HepG2 (cell line): ENCODE data around the gene DCLK1. TPM values are rescaled to one million over a fixed set of nuclear protein-coding genes. Genes with fewer than 3 reads are reported as not detected.

ENCODE experiments used
- ATAC-seq: fragments of 200-7000 bp; cut with Tn5 transposase; 3 replicates; pipeline ENCODE4 v1.9.1; 2020; ENCODE audit warnings: mild to moderate bottlenecking, moderate library complexity
- BruUV-seq: library from RNA; stranded (reverse); fragments of 400-500 nt; replicated peaks from 2 replicates; lab custom pipeline; 2021; lab: Mats Ljungman, UMichigan
- CTCF ChIA-PET: fragments of 300-600 bp; formaldehyde crosslinking; extraction: SDS; loops from one replicate; lab custom pipeline; 2021; ENCODE audit warnings: low total read pairs, inconsistent platforms, low intra/inter-chr PET ratio; lab: Yijun Ruan, JAX
- POLR2A ChIA-PET: fragments of 350-600 bp; sonication (Branson Sonifier 250); formaldehyde crosslinking; loops from one replicate; lab custom pipeline; 2020; ENCODE audit warnings: antibody characterized with exemption, inconsistent platforms; lab: Yijun Ruan, JAX
- DNase-seq: peaks from one replicate; pipeline ENCODE4 v3.0.0-alpha.2; 2015; ENCODE audit warnings: low spot score
- FAIRE-seq: peaks from 3 replicates; lab custom pipeline; 2011; peaks lifted over from hg19 to GRCh38; lab: Jason Lieb, UNC
- H2AFZ ChIP-seq: one replicate; pipeline ENCODE4 v1.6.1; 2011; ENCODE audit warnings: low read length, inconsistent platforms
- H3K27ac ChIP-seq: fragments of 300-600 bp; 3 replicates; pipeline ENCODE4 v1.8.0; 2011; ENCODE audit warnings: mixed run types, mild to moderate bottlenecking, mixed read lengths, low read length, inconsistent platforms; ENCODE audit not compliant: insufficient read depth; ENCODE audit errors: extremely low read length
- H3K27me3 ChIP-seq, 2 experiments: fragments of 200-600 bp in 1 of 2; 2 replicates in 1 of 2; 3 replicates in 1 of 2; pipeline versions ENCODE4 v1.6.0 to v1.8.0; 2011; ENCODE audit warnings: low read length in 2 of 2, mild to moderate bottlenecking in 2 of 2, moderate library complexity in 2 of 2, inconsistent platforms in 1 of 2; ENCODE audit not compliant: insufficient read depth in 2 of 2, control insufficient read depth in 1 of 2
- H3K36me3 ChIP-seq, 2 experiments: fragments of 200-600 bp in 1 of 2; replicated peaks in 1 of 2; 2 replicates in 1 of 2; 3 replicates in 1 of 2; pipeline versions ENCODE4 v1.5.1 to v1.8.0; 2011; ENCODE audit warnings: low read length in 2 of 2, inconsistent platforms in 1 of 2; ENCODE audit not compliant: insufficient read depth in 2 of 2, control insufficient read depth in 1 of 2
- H3K4me1 ChIP-seq: 2 replicates; pipeline ENCODE4 v1.5.1; 2012; ENCODE audit warnings: low read length, inconsistent platforms; ENCODE audit not compliant: insufficient read depth
- H3K4me2 ChIP-seq: 2 replicates; pipeline ENCODE4 v1.6.0; 2011; ENCODE audit warnings: low read depth, low read length, inconsistent platforms
- H3K4me3 ChIP-seq, 3 experiments: fragments of 200-600 bp in 1 of 3; sonication (generic), shearing (Covaris generic) in 1 of 3; replicated peaks in 1 of 3; 2 replicates each; pipeline ENCODE4 v1.5.1; 2011 to 2016; ENCODE audit warnings: low read length in 3 of 3, inconsistent platforms in 2 of 3, low read depth in 2 of 3, mild to moderate bottlenecking in 2 of 3, control low read depth in 1 of 3, mixed read lengths in 1 of 3; ENCODE audit not compliant: insufficient read depth in 1 of 3
- H3K79me2 ChIP-seq: one replicate; pipeline ENCODE4 v1.6.1; 2011; ENCODE audit warnings: low read length, inconsistent platforms; ENCODE audit not compliant: insufficient read depth
- H3K9ac ChIP-seq: 2 replicates; pipeline ENCODE4 v1.6.0; 2011; ENCODE audit warnings: mild to moderate bottlenecking, low read depth, low read length, inconsistent platforms; ENCODE audit not compliant: insufficient read depth
- H3K9me3 ChIP-seq: 2 replicates; pipeline ENCODE4 v1.5.1; 2012; ENCODE audit warnings: mild to moderate bottlenecking, low read length
- H4K20me1 ChIP-seq: 2 replicates; pipeline ENCODE4 v1.6.0; 2011; ENCODE audit warnings: inconsistent platforms, mild to moderate bottlenecking, low read length, moderate library complexity; ENCODE audit not compliant: insufficient read depth
- ELK4 ChIP-seq: sonication (generic); formaldehyde crosslinking; IDR thresholded peaks from 2 replicates; pipeline ENCODE4 v1.9.0; 2021; ENCODE audit warnings: missing genetic modification reagents, borderline replicate concordance
- FOXP1 ChIP-seq, 2 experiments: fragments of 450-650 bp in 1 of 2; IDR thresholded peaks; 2 replicates each; pipeline ENCODE4 v1.6.1; 2017 to 2018; ENCODE audit warnings: antibody characterized with exemption in 1 of 2
- HNF1B ChIP-seq: sonication (generic); formaldehyde crosslinking; IDR thresholded peaks from 2 replicates; pipeline ENCODE4 v1.5.1; 2020; ENCODE audit warnings: mild to moderate bottlenecking, moderate library complexity, missing genetic modification reagents
- HNRNPK ChIP-seq: fragments of 200-400 bp; formaldehyde crosslinking; IDR thresholded peaks from 2 replicates; pipeline ENCODE4 v1.6.1; 2018; ENCODE audit warnings: low read length, low read depth, moderate library complexity, mild to moderate bottlenecking; ENCODE audit not compliant: poor library complexity, severe bottlenecking
- PHF8 ChIP-seq: sonication (generic); formaldehyde crosslinking; IDR thresholded peaks from 2 replicates; pipeline ENCODE4 v1.5.0; 2020; ENCODE audit warnings: missing genetic modification reagents
- RFX1 ChIP-seq: fragments of 450-650 bp; IDR thresholded peaks from 2 replicates; pipeline ENCODE4 v1.6.1; 2017
- RXRB ChIP-seq: IDR thresholded peaks from 2 replicates; pipeline ENCODE4 v1.6.1; 2016; ENCODE audit warnings: borderline replicate concordance, missing genetic modification reagents, missing compliant biosample characterization
- ZFAT ChIP-seq: sonication (generic); formaldehyde crosslinking; conservative IDR thresholded peaks from 2 replicates; pipeline ENCODE4 v1.8.1; 2023; ENCODE audit warnings: missing genetic modification reagents, inconsistent platforms
- ZNF556 ChIP-seq: sonication (generic); formaldehyde crosslinking; IDR thresholded peaks from 2 replicates; pipeline ENCODE4 v1.4.0; 2020; ENCODE audit warnings: mild to moderate bottlenecking, missing genetic modification reagents, borderline replicate concordance
- ZNF790 ChIP-seq: sonication (generic); formaldehyde crosslinking; IDR thresholded peaks from 2 replicates; pipeline ENCODE4 v1.8.0; 2022; ENCODE audit warnings: missing genetic modification reagents, mild to moderate bottlenecking, borderline replicate concordance
- ZNF83 ChIP-seq: sonication (generic); formaldehyde crosslinking; IDR thresholded peaks from 2 replicates; pipeline ENCODE4 v1.4.0; 2020; ENCODE audit warnings: missing genetic modification reagents, mild to moderate bottlenecking, borderline replicate concordance
- WGBS: methylation state at CpG from one replicate; pipeline ENCODE4 v1.1.6; 2017; ENCODE audit warnings: low lambda C conversion rate; 5-methylcytosine and 5-hydroxymethylcytosine counted together
- in situ Hi-C: cut with HindIII; loops from 2 replicates; pipeline ENCODE4 v1.10.0; 2017; ENCODE audit warnings: low pct_unique_long_range_greater_than_20kb; ENCODE audit not compliant: extremely low pct_ligation_motif_present
- intact Hi-C: fragments of 100-400 bp; cut with micrococcal nuclease; formaldehyde crosslinking; loops from one replicate; pipeline ENCODE4 v1.10.0; 2022; ENCODE audit not compliant: unreplicated experiment
- polyA plus RNA-seq, 8 experiments: library from polyadenylated mRNA; depleted of rRNA in 3 of 8; stranded (reverse) in 7 of 8; unstranded in 1 of 8; fragments of >200 nt; fragmentation: Illumina TruSeq in 4 of 8; extraction: Trizol in 4 of 8; gene quantifications; 2 replicates each; pipeline versions ENCODE4 v1.2.1 to v1.2.3, GENCODE V29; 2011 to 2016; ENCODE audit warnings: low read depth in 4 of 8, missing spikeins in 1 of 8, mixed read lengths in 1 of 8; ENCODE audit not compliant: insufficient read depth in 1 of 8
- total RNA-seq, 5 experiments: library from RNA; depleted of rRNA; stranded (reverse); fragments of >200 nt; fragmentation: Illumina TruSeq; extraction: Trizol; gene quantifications; 2 replicates each; pipeline ENCODE4 v1.2.3, GENCODE V29; 2016; ENCODE audit warnings: low read depth in 1 of 5

The DCLK1 gene
- total and polyA plus RNA-seq, 2 of the 13 experiments (the other 11 are each of a cell fraction or from before 2014, with no cell fraction given): not detected

GRCh38 chr13:35855531-35856019 is 275.6 kb downstream of the DCLK1 start:
- FAIRE-seq: no peak
- CTCF ChIA-PET: no interaction called here

GRCh38 chr13:35854286-35854685 is 276.9 kb downstream of the DCLK1 start:
- Histone ChIP-seq H3K4me1 (no peaks in the 10 kb centered on the region), H3K4me3 (no peak overlapping the region), H3K79me2 (no peaks in the 10 kb centered on the region), H3K9me3 (no peaks in the 10 kb centered on the region), H2AFZ (no peak overlapping the region), H3K4me2 (no peak overlapping the region), H3K27me3 (peaks cover 0 to 13% of the 10 kb centered on the region in 2 experiments; a peak in 1 of 5 replicates), H3K36me3 (no peaks in the 10 kb centered on the region), H3K27ac (no peak overlapping the region), H4K20me1 (no peaks in the 10 kb centered on the region), H3K9ac (no peak overlapping the region)
- no peak for TF ChIP-seq ELK4 (CRISPR knock-in tag)
- no peak for TF ChIP-seq ZFAT (CRISPR knock-in tag)
- no peak for TF ChIP-seq HNF1B (CRISPR knock-in tag)
- DNase-seq: no peak
- ChIA-PET CTCF (no interaction called here), POLR2A (no interaction called here)
- no TSS peak for BruUV-seq
- no peak for FAIRE-seq
- no peak for ATAC-seq
- WGBS: 9% methylated on average over 8 of the region's 8 CpGs
- in situ Hi-C loops: no loop called here
- intact Hi-C loops: loop anchor here (10.0 kb wide), 1 partner anchor 611 kb away; no protein-coding TSS in a partner anchor

More at GRCh38 chr13:35855531-35856019, 275.6 kb downstream of the DCLK1 start:
- Histone ChIP-seq H2AFZ (no peak overlapping the region), H3K4me3 (no peak overlapping the region), H4K20me1 (no peaks in the 10 kb centered on the region), H3K4me1 (no peaks in the 10 kb centered on the region), H3K27ac (no peak overlapping the region), H3K9ac (no peak overlapping the region), H3K79me2 (no peaks in the 10 kb centered on the region), H3K9me3 (no peaks in the 10 kb centered on the region), H3K27me3 (peaks cover 0 to 13% of the 10 kb centered on the region in 2 experiments; a peak in 1 of 5 replicates), H3K4me2 (no peak overlapping the region), H3K36me3 (no peaks in the 10 kb centered on the region)
- DNase-seq (no peak), ATAC-seq (no peak)
- WGBS: 10% methylated on average over 10 of the region's 12 CpGs
- no peak for TF ChIP-seq ZNF556 (CRISPR knock-in tag)
- TF ChIP-seq PHF8 (CRISPR knock-in tag): no peak
- TF ChIP-seq HNRNPK: no peak
- no peak for TF ChIP-seq RXRB (CRISPR knock-in tag)
- TF ChIP-seq ZNF790 (CRISPR knock-in tag): no peak
- TF ChIP-seq FOXP1 (IDR thresholded peaks at IDR 0.05): no peak
- TF ChIP-seq FOXP1 (CRISPR knock-in tag; IDR thresholded peaks at IDR 0.05): no peak
- no peak for TF ChIP-seq RFX1
- no peak for TF ChIP-seq ZNF83 (CRISPR knock-in tag)
- intact Hi-C loops: loop anchor here (10.0 kb wide), 1 partner anchor 609 kb away; no protein-coding TSS in a partner anchor
- no TSS peak for BruUV-seq
- in situ Hi-C loops: no loop called here
- POLR2A ChIA-PET: no interaction called here
